ENCODE measurements around the gene FGF13.

FGF13 gene

GRCh38 chrX:138711399-138712347 is at the start of gene FGF13 (continued):
- no peak for TF ChIP-seq ZSCAN5A (tag by site-specific recombination; IDR thresholded peaks at IDR 0.05)
- no peak for TF ChIP-seq ZNF670 (tag by site-specific recombination; IDR thresholded peaks at IDR 0.05; ENCODE audit: low read depth)
- TF ChIP-seq ZNF677 (tag by site-specific recombination; IDR thresholded peaks at IDR 0.05) = no peak
- no peak for TF ChIP-seq ZNF473 (tag by site-specific recombination; IDR thresholded peaks at IDR 0.05)
- no peak for TF ChIP-seq ZNF280D (tag by site-specific recombination; IDR thresholded peaks at IDR 0.05)
- TF ChIP-seq ZNF184 (tag by site-specific recombination; IDR thresholded peaks at IDR 0.05) = no peak
- no peak for TF ChIP-seq ZNF777 (tag by site-specific recombination; IDR thresholded peaks at IDR 0.05; ENCODE audit: borderline replicate concordance)
- no peak for TF ChIP-seq ZNF555 (tag by site-specific recombination; conservative IDR thresholded peaks at IDR 0.05)
- TF ChIP-seq, protein P1, sequence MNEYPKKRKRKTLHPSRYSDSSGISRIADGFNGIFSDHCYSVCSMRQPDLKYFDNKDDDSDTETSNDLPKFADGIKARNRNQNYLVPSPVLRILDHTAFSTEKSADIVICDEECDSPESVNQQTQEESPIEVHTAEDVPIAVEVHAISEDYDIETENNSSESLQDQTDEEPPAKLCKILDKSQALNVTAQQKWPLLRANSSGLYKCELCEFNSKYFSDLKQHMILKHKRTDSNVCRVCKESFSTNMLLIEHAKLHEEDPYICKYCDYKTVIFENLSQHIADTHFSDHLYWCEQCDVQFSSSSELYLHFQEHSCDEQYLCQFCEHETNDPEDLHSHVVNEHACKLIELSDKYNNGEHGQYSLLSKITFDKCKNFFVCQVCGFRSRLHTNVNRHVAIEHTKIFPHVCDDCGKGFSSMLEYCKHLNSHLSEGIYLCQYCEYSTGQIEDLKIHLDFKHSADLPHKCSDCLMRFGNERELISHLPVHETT (tag by site-specific recombination; IDR thresholded peaks at IDR 0.05) = no peak
- peak; percentile 20; the same call in 1 of the 2 replicates for TF ChIP-seq ZBTB10 (tag by site-specific recombination; IDR thresholded peaks at IDR 0.05)
- 0 out of 2 replicates have a peak, but pooled peaks have one; percentile 30 for TF ChIP-seq ZNF449 (tag by site-specific recombination; IDR thresholded peaks at IDR 0.05)
- TF ChIP-seq OSR2 (tag by site-specific recombination; IDR thresholded peaks at IDR 0.05) = peak; percentile 64
- no peak for TF ChIP-seq HOXC10 (CRISPR knock-in tag; IDR thresholded peaks at IDR 0.05)
- TF ChIP-seq, protein P2, sequence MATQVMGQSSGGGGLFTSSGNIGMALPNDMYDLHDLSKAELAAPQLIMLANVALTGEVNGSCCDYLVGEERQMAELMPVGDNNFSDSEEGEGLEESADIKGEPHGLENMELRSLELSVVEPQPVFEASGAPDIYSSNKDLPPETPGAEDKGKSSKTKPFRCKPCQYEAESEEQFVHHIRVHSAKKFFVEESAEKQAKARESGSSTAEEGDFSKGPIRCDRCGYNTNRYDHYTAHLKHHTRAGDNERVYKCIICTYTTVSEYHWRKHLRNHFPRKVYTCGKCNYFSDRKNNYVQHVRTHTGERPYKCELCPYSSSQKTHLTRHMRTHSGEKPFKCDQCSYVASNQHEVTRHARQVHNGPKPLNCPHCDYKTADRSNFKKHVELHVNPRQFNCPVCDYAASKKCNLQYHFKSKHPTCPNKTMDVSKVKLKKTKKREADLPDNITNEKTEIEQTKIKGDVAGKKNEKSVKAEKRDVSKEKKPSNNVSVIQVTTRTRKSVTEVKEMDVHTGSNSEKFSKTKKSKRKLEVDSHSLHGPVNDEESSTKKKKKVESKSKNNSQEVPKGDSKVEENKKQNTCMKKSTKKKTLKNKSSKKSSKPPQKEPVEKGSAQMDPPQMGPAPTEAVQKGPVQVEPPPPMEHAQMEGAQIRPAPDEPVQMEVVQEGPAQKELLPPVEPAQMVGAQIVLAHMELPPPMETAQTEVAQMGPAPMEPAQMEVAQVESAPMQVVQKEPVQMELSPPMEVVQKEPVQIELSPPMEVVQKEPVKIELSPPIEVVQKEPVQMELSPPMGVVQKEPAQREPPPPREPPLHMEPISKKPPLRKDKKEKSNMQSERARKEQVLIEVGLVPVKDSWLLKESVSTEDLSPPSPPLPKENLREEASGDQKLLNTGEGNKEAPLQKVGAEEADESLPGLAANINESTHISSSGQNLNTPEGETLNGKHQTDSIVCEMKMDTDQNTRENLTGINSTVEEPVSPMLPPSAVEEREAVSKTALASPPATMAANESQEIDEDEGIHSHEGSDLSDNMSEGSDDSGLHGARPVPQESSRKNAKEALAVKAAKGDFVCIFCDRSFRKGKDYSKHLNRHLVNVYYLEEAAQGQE (tag by site-specific recombination; IDR thresholded peaks at IDR 0.05) = no peak
- no peak for TF ChIP-seq ZNF404 (tag by site-specific recombination; IDR thresholded peaks at IDR 0.05)
- TF ChIP-seq, protein P3, sequence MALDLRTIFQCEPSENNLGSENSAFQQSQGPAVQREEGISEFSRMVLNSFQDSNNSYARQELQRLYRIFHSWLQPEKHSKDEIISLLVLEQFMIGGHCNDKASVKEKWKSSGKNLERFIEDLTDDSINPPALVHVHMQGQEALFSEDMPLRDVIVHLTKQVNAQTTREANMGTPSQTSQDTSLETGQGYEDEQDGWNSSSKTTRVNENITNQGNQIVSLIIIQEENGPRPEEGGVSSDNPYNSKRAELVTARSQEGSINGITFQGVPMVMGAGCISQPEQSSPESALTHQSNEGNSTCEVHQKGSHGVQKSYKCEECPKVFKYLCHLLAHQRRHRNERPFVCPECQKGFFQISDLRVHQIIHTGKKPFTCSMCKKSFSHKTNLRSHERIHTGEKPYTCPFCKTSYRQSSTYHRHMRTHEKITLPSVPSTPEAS (tag by site-specific recombination; IDR thresholded peaks at IDR 0.05) = no peak
- TF ChIP-seq GLIS2 (tag by site-specific recombination; IDR thresholded peaks at IDR 0.05) = peak; percentile 74
- no peak for TF ChIP-seq ZSCAN18 (tag by site-specific recombination; IDR thresholded peaks at IDR 0.05)
- no peak for TF ChIP-seq FEZF1 (tag by site-specific recombination; IDR thresholded peaks at IDR 0.05)
- TF ChIP-seq ZBTB1 (tag by site-specific recombination; IDR thresholded peaks at IDR 0.05) = no peak
- TF ChIP-seq ZNF223 (tag by site-specific recombination; IDR thresholded peaks at IDR 0.05) = no peak

Measured in HEK293 (cell line).